Naive thymus-derived CD4-positive, alpha-beta T cell (primary cell): Measurements from ENCODE around the gene ITGB8. TPM values are rescaled to one million over a fixed set of nuclear protein-coding genes. Genes with fewer than 3 reads are reported as not detected.

Experiments
- ATAC-seq: fragments of 150-1000 bp; cut with Tn5 transposase; 2 replicates; pipeline ENCODE4 v1.10.0; 2021; ENCODE audit warnings: mild to moderate bottlenecking, moderate library complexity
- CTCF ChIA-PET: fragments of 350-600 bp; sonication (Branson Sonifier 250); formaldehyde crosslinking; loops from one replicate; lab custom pipeline; 2021; ENCODE audit warnings: antibody characterized with exemption; lab: Charles Lee
- POLR2A ChIA-PET: fragments of 350-600 bp; sonication (Branson Sonifier 250); formaldehyde crosslinking; loops from one replicate; lab custom pipeline; 2021; ENCODE audit warnings: antibody characterized with exemption, inconsistent platforms; lab: Charles Lee
- DNase-seq, 9 donors: peaks; one replicate each; pipeline versions ENCODE4 v3.0.0 to v3.0.0-alpha.2; 2020 to 2022; ENCODE audit warnings: mixed read lengths in 1 of 9
- H3K27ac ChIP-seq: one replicate; pipeline ENCODE4 v1.7.0; 2013; ENCODE audit warnings: mild to moderate bottlenecking, low read depth, low read length, moderate library complexity
- H3K27me3 ChIP-seq, 2 donors: one replicate each; pipeline ENCODE4 v1.7.0; 2013; ENCODE audit warnings: low read length in 2 of 2, mild to moderate bottlenecking in 2 of 2, moderate library complexity in 2 of 2; ENCODE audit not compliant: control insufficient read depth in 2 of 2, insufficient read depth in 2 of 2
- H3K36me3 ChIP-seq, 3 experiments: 1 replicate in 2 of 3; 2 replicates in 1 of 3; pipeline ENCODE4 v1.7.0; 2013; ENCODE audit warnings: low read length in 3 of 3, mild to moderate bottlenecking in 3 of 3, moderate library complexity in 1 of 3; ENCODE audit not compliant: insufficient read depth in 3 of 3, control insufficient read depth in 2 of 3
- H3K4me1 ChIP-seq, 2 donors: one replicate each; pipeline ENCODE4 v1.7.0; 2013; ENCODE audit warnings: low read length in 2 of 2, mild to moderate bottlenecking in 2 of 2, moderate library complexity in 1 of 2; ENCODE audit not compliant: control insufficient read depth in 2 of 2, insufficient read depth in 2 of 2
- H3K4me3 ChIP-seq: 2 replicates; pipeline ENCODE4 v1.7.0; 2013; ENCODE audit warnings: mild to moderate bottlenecking, low read length
- H3K9me3 ChIP-seq, 3 experiments: 1 replicate in 2 of 3; 2 replicates in 1 of 3; pipeline ENCODE4 v1.7.0; 2013; ENCODE audit warnings: low read length in 3 of 3; ENCODE audit not compliant: control insufficient read depth in 2 of 3
- H3K27ac Mint-ChIP-seq, 9 donors: one replicate each; pipeline ENCODE4 v1.8.0; 2020 to 2022; ENCODE audit warnings: mixed read lengths in 9 of 9, mild to moderate bottlenecking in 8 of 9, moderate library complexity in 5 of 9, inconsistent platforms in 2 of 9
- H3K27me3 Mint-ChIP-seq, 5 donors: one replicate each; pipeline ENCODE4 v1.8.0; 2021 to 2022; ENCODE audit warnings: mixed read lengths in 5 of 5, mild to moderate bottlenecking in 1 of 5
- H3K36me3 Mint-ChIP-seq, 5 donors: one replicate each; pipeline ENCODE4 v1.8.0; 2020 to 2022; ENCODE audit warnings: mixed read lengths in 5 of 5, mild to moderate bottlenecking in 3 of 5, inconsistent platforms in 1 of 5
- H3K4me1 Mint-ChIP-seq, 7 donors: one replicate each; pipeline ENCODE4 v1.8.0; 2020 to 2022; ENCODE audit warnings: mixed read lengths in 7 of 7, mild to moderate bottlenecking in 3 of 7, inconsistent platforms in 1 of 7
- H3K4me3 Mint-ChIP-seq, 10 donors: one replicate each; pipeline ENCODE4 v1.8.0; 2020 to 2022; ENCODE audit warnings: mild to moderate bottlenecking in 10 of 10, mixed read lengths in 10 of 10, moderate library complexity in 6 of 10, inconsistent platforms in 2 of 10
- H3K9me3 Mint-ChIP-seq, 11 donors: one replicate each; pipeline ENCODE4 v1.8.0; 2020 to 2022; ENCODE audit warnings: mixed read lengths in 11 of 11, mild to moderate bottlenecking in 4 of 11, inconsistent platforms in 1 of 11, moderate library complexity in 1 of 11
- intact Hi-C, 2 donors: fragments of 100-400 bp; cut with micrococcal nuclease; formaldehyde crosslinking; loops; one replicate each; pipeline ENCODE4 v1.15.1; 2023
- polyA plus RNA-seq, 2 donors: library from polyadenylated mRNA; unstranded; fragments of 300-500 nt; fragmentation: Illumina TruSeq; gene quantifications; one replicate each; pipeline ENCODE4 v1.2.3, GENCODE V29; 2021
- total RNA-seq, 6 experiments: library from RNA in 5 of 6; stranded (reverse) in 5 of 6; gene quantifications; 1 replicate in 5 of 6; 2 replicates in 1 of 6; pipeline ENCODE4 v1.2.3 and lab custom pipeline; 2021 to 2026

ITGB8 gene
- total and polyA plus RNA-seq, 7 experiments from 2014 or later = 0.08 to 2.9 (median 0.85) TPM; not detected in 4

DNA sequence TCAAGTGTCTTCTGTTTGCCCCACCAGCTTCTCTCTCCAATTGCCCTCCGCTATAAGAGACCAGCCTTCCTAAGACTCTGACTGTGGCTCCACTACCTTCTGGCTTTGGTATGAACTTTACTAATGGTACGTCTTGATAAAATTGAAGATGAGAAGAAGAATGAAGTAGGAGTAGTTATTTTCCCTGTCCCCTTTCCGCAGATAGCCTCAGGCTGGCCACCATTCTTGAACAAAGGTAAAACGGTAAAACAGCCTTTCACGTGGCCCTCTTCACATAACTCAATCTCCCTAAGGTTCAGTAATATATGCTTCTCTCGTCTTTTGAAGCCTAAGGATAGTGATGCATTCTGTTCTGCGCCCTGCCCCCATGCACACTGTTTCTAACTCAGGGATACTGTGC is 9.9 kb upstream of the ITGB8 start:
- ATAC-seq (no peak), DNase-seq (no peak)
- no peaks in the 10 kb centered on the region for H3K9me3 ChIP-seq
- peaks cover 0 to 8% (median 5%) of the 10 kb centered on the region in 5 donors for H3K27me3 Mint-ChIP-seq
- intact Hi-C loops = no loop called here
- H3K27ac ChIP-seq = no peak overlapping the region
- H3K4me1 ChIP-seq = no peaks in the 10 kb centered on the region
- H3K4me3 Mint-ChIP-seq = no peak overlapping the region
- CTCF ChIA-PET = no interaction called here
- POLR2A ChIA-PET = no interaction called here
- no peak overlapping the region for H3K27ac Mint-ChIP-seq
- no peaks in the 10 kb centered on the region for H3K36me3 ChIP-seq
- H3K27me3 ChIP-seq = no peaks in the 10 kb centered on the region
- no peaks in the 10 kb centered on the region for H3K4me1 Mint-ChIP-seq
- peaks cover 0 to 4% (median 0%) of the 10 kb centered on the region in 11 donors for H3K9me3 Mint-ChIP-seq
- H3K36me3 Mint-ChIP-seq = no peaks in the 10 kb centered on the region
- no peak overlapping the region for H3K4me3 ChIP-seq

DNA sequence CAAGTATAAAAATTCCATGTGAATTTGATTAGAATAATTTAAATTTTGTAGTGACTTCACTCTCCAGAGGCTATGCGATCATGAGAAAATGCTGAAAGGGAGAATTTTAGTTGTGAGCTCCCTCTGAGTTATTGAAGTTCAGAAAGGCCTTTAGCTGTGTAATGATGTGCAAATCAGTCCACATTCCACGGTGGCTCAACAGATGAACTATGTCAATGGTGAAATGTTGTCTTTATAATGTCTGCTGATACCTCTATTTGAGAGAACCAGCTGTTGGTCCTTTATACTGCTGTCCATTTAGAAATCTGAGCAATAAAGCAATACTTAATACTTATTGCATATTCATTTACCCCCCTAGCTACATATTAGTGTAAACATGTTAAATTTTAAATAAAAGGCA is 7.1 kb upstream of the ITGB8 start:
- no peak for DNase-seq
- POLR2A ChIA-PET = no interaction called here
- ATAC-seq = no peak

DNA sequence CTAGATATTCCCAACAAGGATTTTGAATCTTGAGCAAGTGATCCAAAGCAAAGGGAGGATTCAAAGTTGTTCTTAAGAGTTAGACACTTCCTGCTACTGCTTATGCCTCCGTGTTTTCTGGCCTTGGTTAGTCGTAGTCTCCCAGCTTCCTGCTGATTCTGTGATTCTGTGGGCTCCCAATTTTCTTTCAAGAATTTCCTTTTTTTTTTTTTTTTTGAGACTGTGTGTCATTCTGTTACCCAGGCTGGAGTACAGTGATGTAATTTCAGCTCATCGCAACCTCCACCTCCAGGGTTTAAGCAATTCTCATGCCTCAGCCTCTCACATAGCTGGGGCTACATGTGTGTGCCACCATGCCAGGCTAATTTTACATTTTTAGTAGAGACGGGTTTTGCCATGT is 4.4 kb upstream of the ITGB8 start:
- no peaks in the 10 kb centered on the region for H3K36me3 Mint-ChIP-seq
- no peaks in the 10 kb centered on the region for H3K4me1 ChIP-seq
- H3K36me3 ChIP-seq = no peaks in the 10 kb centered on the region
- no peaks in the 10 kb centered on the region for H3K9me3 ChIP-seq
- intact Hi-C loops = no loop called here
- H3K27ac Mint-ChIP-seq = no peak overlapping the region
- H3K4me3 Mint-ChIP-seq = no peak overlapping the region
- H3K27ac ChIP-seq = no peak overlapping the region
- no peaks in the 10 kb centered on the region for H3K9me3 Mint-ChIP-seq
- H3K4me3 ChIP-seq = no peak overlapping the region
- peaks cover 13 to 54% (median 31%) of the 10 kb centered on the region in 5 donors for H3K27me3 Mint-ChIP-seq
- ATAC-seq (no peak), DNase-seq (no peak)
- H3K27me3 ChIP-seq = no peaks in the 10 kb centered on the region
- H3K4me1 Mint-ChIP-seq = peaks cover 12 to 18% (median 14%) of the 10 kb centered on the region in 7 donors
- POLR2A ChIA-PET = no interaction called here
- CTCF ChIA-PET = no interaction called here

More for the DNA sequence above, 7.1 kb upstream of the ITGB8 start:
- Mint-ChIP-seq H3K36me3 (no peaks in the 10 kb centered on the region), H3K9me3 (peaks cover 0 to 4% (median 0%) of the 10 kb centered on the region in 11 donors), H3K27me3 (peaks cover 0 to 32% (median 10%) of the 10 kb centered on the region in 5 donors), H3K4me3 (no peak overlapping the region), H3K27ac (no peak overlapping the region), H3K4me1 (no peaks in the 10 kb centered on the region)
- Histone ChIP-seq H3K4me3 (no peak overlapping the region), H3K9me3 (no peaks in the 10 kb centered on the region), H3K27ac (no peak overlapping the region), H3K27me3 (no peaks in the 10 kb centered on the region), H3K4me1 (no peaks in the 10 kb centered on the region), H3K36me3 (no peaks in the 10 kb centered on the region)
- CTCF ChIA-PET = no interaction called here
- intact Hi-C loops = no loop called here

DNA sequence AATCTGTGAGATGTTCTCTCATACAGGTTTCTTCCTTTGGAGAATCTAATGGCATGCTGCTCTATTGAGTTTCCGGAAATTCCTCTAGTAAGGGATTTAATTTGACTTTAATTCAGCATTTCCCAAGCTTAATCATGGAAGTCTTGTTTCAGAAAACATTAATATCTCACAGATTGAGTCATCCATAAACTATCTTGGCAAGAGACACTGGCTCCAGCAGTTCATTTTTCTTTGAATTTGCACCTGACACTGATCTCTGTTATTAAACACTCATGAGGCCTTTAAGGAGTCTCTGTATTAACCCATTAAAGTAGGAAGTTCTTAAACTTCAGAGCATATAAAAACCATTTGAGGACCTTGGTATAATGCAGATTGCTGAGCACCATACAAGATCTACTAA is 3.6 kb upstream of the ITGB8 start:
- Histone ChIP-seq H3K36me3 (no peaks in the 10 kb centered on the region), H3K27ac (no peak overlapping the region), H3K9me3 (no peaks in the 10 kb centered on the region), H3K4me1 (no peaks in the 10 kb centered on the region), H3K27me3 (peaks cover 0 to 3% of the 10 kb centered on the region in 2 donors), H3K4me3 (no peak overlapping the region)
- no peaks in the 10 kb centered on the region for H3K36me3 Mint-ChIP-seq
- peaks cover 12 to 23% (median 19%) of the 10 kb centered on the region in 7 donors for H3K4me1 Mint-ChIP-seq
- ChIA-PET POLR2A (no interaction called here), CTCF (no interaction called here)
- no peaks in the 10 kb centered on the region for H3K9me3 Mint-ChIP-seq
- intact Hi-C loops = no loop called here
- ATAC-seq (no peak), DNase-seq (no peak)
- no peak overlapping the region for H3K27ac Mint-ChIP-seq
- H3K27me3 Mint-ChIP-seq = peaks cover 18 to 59% (median 33%) of the 10 kb centered on the region in 5 donors
- H3K4me3 Mint-ChIP-seq = no peak overlapping the region

DNA sequence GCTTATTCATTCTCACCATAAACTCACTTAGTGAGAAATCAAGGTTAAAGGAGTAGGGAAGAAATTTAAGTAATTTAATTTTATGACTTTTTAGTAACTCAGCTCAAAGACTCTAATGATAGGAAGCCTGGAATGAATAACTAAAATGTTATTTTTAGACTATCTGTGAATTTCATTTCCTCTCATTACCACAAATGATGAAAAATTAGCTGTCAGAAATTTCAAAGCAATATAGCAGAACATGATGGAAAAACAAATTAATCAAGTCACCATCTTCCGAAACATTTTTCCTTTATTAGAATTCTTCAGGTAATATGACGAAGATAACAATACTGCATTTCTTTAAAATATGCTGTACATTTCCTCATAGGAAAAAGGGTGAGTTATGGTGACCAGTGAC is 2.7 kb upstream of the ITGB8 start:
- Mint-ChIP-seq H3K27ac (no peak overlapping the region), H3K36me3 (no peaks in the 10 kb centered on the region), H3K27me3 (peaks cover 27 to 67% (median 40%) of the 10 kb centered on the region in 5 donors), H3K4me1 (peaks cover 12 to 28% (median 21%) of the 10 kb centered on the region in 7 donors), H3K9me3 (no peaks in the 10 kb centered on the region), H3K4me3 (no peak overlapping the region)
- peaks cover 4 to 5% of the 10 kb centered on the region in 2 donors for H3K27me3 ChIP-seq
- ChIA-PET POLR2A (no interaction called here), CTCF (no interaction called here)
- H3K36me3 ChIP-seq = no peaks in the 10 kb centered on the region
- H3K4me3 ChIP-seq = no peak overlapping the region
- no peak overlapping the region for H3K27ac ChIP-seq
- ATAC-seq (no peak), DNase-seq (no peak)
- intact Hi-C loops = no loop called here
- no peaks in the 10 kb centered on the region for H3K9me3 ChIP-seq
- no peaks in the 10 kb centered on the region for H3K4me1 ChIP-seq

DNA sequence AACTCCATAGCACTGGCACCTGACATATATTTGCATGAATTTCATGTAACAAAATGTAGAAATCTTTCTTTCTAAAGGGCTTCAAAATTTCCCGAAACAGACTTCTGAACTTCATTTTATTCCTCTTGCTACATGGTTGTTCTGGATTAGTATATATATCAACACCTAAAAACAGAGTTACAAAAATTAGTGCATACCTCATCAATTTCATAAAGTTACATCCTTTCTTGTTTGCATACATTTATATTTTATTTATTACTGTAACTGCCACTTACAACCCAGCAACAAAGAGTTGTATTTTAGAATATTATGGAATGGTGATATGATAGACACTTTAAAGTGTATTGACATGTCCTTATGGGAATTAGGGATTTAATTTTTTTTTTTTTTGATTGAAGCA is 2.0 kb upstream of the ITGB8 start:
- H3K27me3 ChIP-seq = peaks cover 4 to 5% of the 10 kb centered on the region in 2 donors
- DNase-seq (no peak), ATAC-seq (no peak)
- H3K4me3 ChIP-seq = no peak overlapping the region
- ChIA-PET CTCF (no interaction called here), POLR2A (no interaction called here)
- no peaks in the 10 kb centered on the region for H3K4me1 ChIP-seq
- H3K9me3 Mint-ChIP-seq = no peaks in the 10 kb centered on the region
- H3K4me3 Mint-ChIP-seq = peak overlapping the region in 1 of 10 donors; percentile 76
- intact Hi-C loops = no loop called here
- H3K27me3 Mint-ChIP-seq = peaks cover 27 to 72% (median 43%) of the 10 kb centered on the region in 5 donors
- H3K9me3 ChIP-seq = no peaks in the 10 kb centered on the region
- no peak overlapping the region for H3K27ac Mint-ChIP-seq
- no peak overlapping the region for H3K27ac ChIP-seq
- H3K36me3 Mint-ChIP-seq = no peaks in the 10 kb centered on the region
- H3K4me1 Mint-ChIP-seq = peaks cover 12 to 28% (median 21%) of the 10 kb centered on the region in 7 donors
- no peaks in the 10 kb centered on the region for H3K36me3 ChIP-seq

DNA sequence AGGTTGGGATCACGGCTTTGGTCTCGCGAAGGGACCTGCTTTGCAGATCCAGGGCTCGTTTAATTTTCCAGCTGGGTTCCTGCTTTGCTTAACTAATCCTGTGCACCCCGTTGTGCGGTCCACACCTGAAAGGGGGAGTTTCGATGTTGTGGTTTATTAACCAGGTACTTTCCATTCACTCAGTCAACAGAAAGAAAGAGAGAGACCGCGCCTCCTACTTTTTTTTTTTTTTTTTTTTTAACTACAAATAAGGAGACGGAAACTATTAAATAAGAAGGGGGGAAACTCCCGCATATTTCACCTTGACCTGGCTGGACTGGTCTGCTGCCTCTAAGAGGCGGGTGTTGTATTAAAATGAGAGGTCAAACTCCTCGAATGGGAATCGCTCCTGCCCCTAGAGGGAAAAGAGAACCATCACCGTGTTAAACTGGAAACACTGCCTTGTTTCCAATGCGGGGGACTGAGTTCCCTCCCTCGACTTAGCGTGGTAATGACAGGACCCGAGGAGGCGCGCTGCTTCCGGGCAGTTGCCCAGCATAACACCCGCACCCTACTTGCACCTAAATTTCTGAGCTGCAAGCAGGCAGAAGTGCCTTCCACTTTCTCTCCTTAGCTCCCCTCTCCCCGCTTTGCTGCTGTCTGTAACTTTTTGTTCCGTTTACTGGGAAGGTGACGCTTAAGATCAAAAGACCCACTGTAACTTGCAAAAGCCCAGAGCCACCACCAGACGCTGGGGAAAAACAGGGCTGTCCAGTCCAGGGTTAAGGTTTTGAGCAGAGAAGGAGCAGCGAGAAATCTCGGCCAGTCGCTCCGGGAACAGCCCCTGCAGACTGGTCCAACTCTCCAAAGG is 1.1 kb upstream of the ITGB8 start:
- ChIA-PET CTCF (no interaction called here), POLR2A (no interaction called here)
- intact Hi-C loops = no loop called here
- ATAC-seq = peak; percentile 49
- Histone ChIP-seq H3K4me3 (peak overlapping the region; percentile 33), H3K4me1 (no peaks in the 10 kb centered on the region), H3K9me3 (no peaks in the 10 kb centered on the region), H3K27ac (no peak overlapping the region), H3K36me3 (no peaks in the 10 kb centered on the region), H3K27me3 (peaks cover 4 to 5% of the 10 kb centered on the region in 2 donors)
- peaks cover 30 to 78% (median 47%) of the 10 kb centered on the region in 5 donors for H3K27me3 Mint-ChIP-seq
- peak overlapping the region; percentile 65 to 85 (median 78) for H3K4me3 Mint-ChIP-seq
- DNase-seq = peak in 2 of 9 donors; percentile 6 to 24
- no peaks in the 10 kb centered on the region for H3K36me3 Mint-ChIP-seq
- no peaks in the 10 kb centered on the region for H3K9me3 Mint-ChIP-seq
- no peak overlapping the region for H3K27ac Mint-ChIP-seq
- peaks cover 12 to 28% (median 21%) of the 10 kb centered on the region in 7 donors for H3K4me1 Mint-ChIP-seq
